Activated CD4-positive, alpha-beta T cell treated with anti-CD3 and anti-CD28 coated beads, Interleukin-2, amount 10 ng/mL, durations not matched to agents 24 days and 14 days (primary cell): ENCODE results near the gene CFAP54. TPM values are rescaled to one million over a fixed set of nuclear protein-coding genes. Genes with fewer than 3 reads are reported as not detected.

Experiments
- DNase-seq: peaks from one replicate; pipeline ENCODE4 v3.0.0; 2022
- H3K27ac Mint-ChIP-seq: one replicate; pipeline ENCODE4 v1.8.0; 2022; ENCODE audit warnings: mild to moderate bottlenecking, mixed read lengths
- H3K27me3 Mint-ChIP-seq: one replicate; pipeline ENCODE4 v1.8.0; 2022; ENCODE audit warnings: mixed read lengths
- H3K36me3 Mint-ChIP-seq: one replicate; pipeline ENCODE4 v1.8.0; 2022; ENCODE audit warnings: low read depth, mild to moderate bottlenecking, mixed read lengths
- H3K4me1 Mint-ChIP-seq: one replicate; pipeline ENCODE4 v1.8.0; 2021; ENCODE audit warnings: mixed read lengths
- H3K4me3 Mint-ChIP-seq: one replicate; pipeline ENCODE4 v1.8.0; 2022; ENCODE audit warnings: mild to moderate bottlenecking, moderate library complexity, mixed read lengths
- H3K9me3 Mint-ChIP-seq: one replicate; pipeline ENCODE4 v1.8.0; 2021; ENCODE audit warnings: mixed read lengths
- intact Hi-C: fragments of 100-400 bp; cut with micrococcal nuclease; formaldehyde crosslinking; loops from one replicate; pipeline ENCODE4 v1.15.1; 2023
- total RNA-seq: library from RNA; stranded (reverse); gene quantifications from 2 replicates; pipeline ENCODE4 v1.2.3, GENCODE V29; 2022

Gene CFAP54
- total RNA-seq, 1 donor from 2014 or later: 0.09 TPM

GRCh38 chr12:96829354-96829753 lies 340.0 kb downstream of the CFAP54 start:
- intact Hi-C loops: no loop called here
- H3K27me3 Mint-ChIP-seq: no peaks in the 10 kb centered on the region
- H3K9me3 Mint-ChIP-seq: no peaks in the 10 kb centered on the region
- H3K36me3 Mint-ChIP-seq: no peaks in the 10 kb centered on the region
- H3K4me1 Mint-ChIP-seq: no peaks in the 10 kb centered on the region
- no peak for DNase-seq
- H3K27ac Mint-ChIP-seq: no peak overlapping the region
- H3K4me3 Mint-ChIP-seq: no peak overlapping the region

GRCh38 chr12:96831346-96831745 lies 342.0 kb downstream of the CFAP54 start:
- Mint-ChIP-seq H3K4me3 (no peak overlapping the region), H3K27me3 (no peaks in the 10 kb centered on the region), H3K4me1 (no peaks in the 10 kb centered on the region), H3K27ac (no peak overlapping the region), H3K9me3 (no peaks in the 10 kb centered on the region), H3K36me3 (no peaks in the 10 kb centered on the region)
- DNase-seq: peak; percentile 43
- intact Hi-C loops: no loop called here

- Mint-ChIP-seq H3K36me3 (no peaks in the 10 kb centered on the region), H3K4me3 (no peak overlapping the region), H3K4me1 (no peaks in the 10 kb centered on the region), H3K27ac (no peak overlapping the region), H3K9me3 (no peaks in the 10 kb centered on the region), H3K27me3 (peaks cover 4% of the 10 kb centered on the region)
- DNase-seq: peak; percentile 29
- intact Hi-C loops: no loop called here
These were observed 356.9 kb downstream of the CFAP54 start for GRCh38 chr12:96846293-96846692.

GRCh38 chr12:96850676-96851075 lies 361.3 kb downstream of the CFAP54 start:
- peak; percentile 25 for DNase-seq
- Mint-ChIP-seq H3K36me3 (no peaks in the 10 kb centered on the region), H3K27me3 (peaks cover 5% of the 10 kb centered on the region), H3K9me3 (no peaks in the 10 kb centered on the region), H3K27ac (no peak overlapping the region), H3K4me3 (no peak overlapping the region), H3K4me1 (no peaks in the 10 kb centered on the region)
- intact Hi-C loops: no loop called here

GRCh38 chr12:96858162-96858561 lies 368.8 kb downstream of the CFAP54 start:
- Mint-ChIP-seq H3K4me1 (no peaks in the 10 kb centered on the region), H3K4me3 (no peak overlapping the region), H3K27ac (no peak overlapping the region), H3K27me3 (peaks cover 12% of the 10 kb centered on the region), H3K9me3 (peaks cover 3% of the 10 kb centered on the region), H3K36me3 (no peaks in the 10 kb centered on the region)
- intact Hi-C loops: no loop called here
- no peak for DNase-seq

GRCh38 chr12:96861656-96862055 lies 372.3 kb downstream of the CFAP54 start:
- Mint-ChIP-seq H3K27me3 (peaks cover 21% of the 10 kb centered on the region), H3K27ac (no peak overlapping the region), H3K9me3 (peaks cover 3% of the 10 kb centered on the region), H3K36me3 (no peaks in the 10 kb centered on the region), H3K4me3 (no peak overlapping the region), H3K4me1 (no peaks in the 10 kb centered on the region)
- no peak for DNase-seq
- intact Hi-C loops: no loop called here

GRCh38 chr12:96862326-96862725 lies 372.9 kb downstream of the CFAP54 start:
- Mint-ChIP-seq H3K27me3 (peaks cover 22% of the 10 kb centered on the region), H3K36me3 (no peaks in the 10 kb centered on the region), H3K27ac (no peak overlapping the region), H3K4me1 (no peaks in the 10 kb centered on the region), H3K4me3 (no peak overlapping the region), H3K9me3 (peaks cover 3% of the 10 kb centered on the region)
- intact Hi-C loops: no loop called here
- DNase-seq: no peak

GRCh38 chr12:96864335-96864734 lies 375.0 kb downstream of the CFAP54 start:
- Mint-ChIP-seq H3K9me3 (no peaks in the 10 kb centered on the region), H3K27me3 (peaks cover 19% of the 10 kb centered on the region), H3K36me3 (no peaks in the 10 kb centered on the region), H3K4me1 (no peaks in the 10 kb centered on the region), H3K27ac (no peak overlapping the region), H3K4me3 (no peak overlapping the region)
- intact Hi-C loops: no loop called here
- peak; percentile 51 for DNase-seq

- no peak overlapping the region for H3K4me3 Mint-ChIP-seq
- intact Hi-C loops: no loop called here
- H3K4me1 Mint-ChIP-seq: no peaks in the 10 kb centered on the region
- H3K27me3 Mint-ChIP-seq: peaks cover 22% of the 10 kb centered on the region
- H3K27ac Mint-ChIP-seq: no peak overlapping the region
- H3K36me3 Mint-ChIP-seq: no peaks in the 10 kb centered on the region
- DNase-seq: peak; percentile 31
- no peaks in the 10 kb centered on the region for H3K9me3 Mint-ChIP-seq
These were observed 377.6 kb downstream of the CFAP54 start for GRCh38 chr12:96866801-96867590.

- intact Hi-C loops: no loop called here
- Mint-ChIP-seq H3K4me3 (no peak overlapping the region), H3K36me3 (no peaks in the 10 kb centered on the region), H3K27ac (no peak overlapping the region), H3K4me1 (no peaks in the 10 kb centered on the region), H3K27me3 (peaks cover 9% of the 10 kb centered on the region), H3K9me3 (no peaks in the 10 kb centered on the region)
- peak; percentile 29 for DNase-seq
These were observed 381.6 kb downstream of the CFAP54 start for GRCh38 chr12:96870946-96871345.

- intact Hi-C loops: no loop called here
- Mint-ChIP-seq H3K9me3 (no peaks in the 10 kb centered on the region), H3K27me3 (peaks cover 12% of the 10 kb centered on the region), H3K36me3 (no peaks in the 10 kb centered on the region), H3K4me1 (no peaks in the 10 kb centered on the region), H3K27ac (no peak overlapping the region), H3K4me3 (no peak overlapping the region)
- DNase-seq: no peak
These were observed 383.6 kb downstream of the CFAP54 start for GRCh38 chr12:96872961-96873360.

- peak; percentile 13 for DNase-seq
- Mint-ChIP-seq H3K4me3 (no peak overlapping the region), H3K27me3 (peaks cover 18% of the 10 kb centered on the region), H3K9me3 (no peaks in the 10 kb centered on the region), H3K36me3 (no peaks in the 10 kb centered on the region), H3K4me1 (no peaks in the 10 kb centered on the region), H3K27ac (no peak overlapping the region)
- intact Hi-C loops: no loop called here
These were observed 384.8 kb downstream of the CFAP54 start for GRCh38 chr12:96874211-96874610.

GRCh38 chr12:96876966-96877365 lies 387.6 kb downstream of the CFAP54 start:
- Mint-ChIP-seq H3K36me3 (no peaks in the 10 kb centered on the region), H3K4me3 (no peak overlapping the region), H3K4me1 (no peaks in the 10 kb centered on the region), H3K27me3 (peaks cover 19% of the 10 kb centered on the region), H3K27ac (no peak overlapping the region), H3K9me3 (no peaks in the 10 kb centered on the region)
- intact Hi-C loops: no loop called here
- peak; percentile 25 for DNase-seq

GRCh38 chr12:96878704-96879103 lies 389.3 kb downstream of the CFAP54 start:
- no peaks in the 10 kb centered on the region for H3K4me1 Mint-ChIP-seq
- no peaks in the 10 kb centered on the region for H3K9me3 Mint-ChIP-seq
- no peak for DNase-seq
- H3K36me3 Mint-ChIP-seq: no peaks in the 10 kb centered on the region
- no peak overlapping the region for H3K27ac Mint-ChIP-seq
- H3K4me3 Mint-ChIP-seq: no peak overlapping the region
- intact Hi-C loops: no loop called here
- peaks cover 20% of the 10 kb centered on the region for H3K27me3 Mint-ChIP-seq

GRCh38 chr12:96879301-96879700 lies 389.9 kb downstream of the CFAP54 start:
- DNase-seq: peak; percentile 49
- no peaks in the 10 kb centered on the region for H3K4me1 Mint-ChIP-seq
- H3K27me3 Mint-ChIP-seq: peaks cover 20% of the 10 kb centered on the region
- H3K27ac Mint-ChIP-seq: no peak overlapping the region
- H3K36me3 Mint-ChIP-seq: no peaks in the 10 kb centered on the region
- intact Hi-C loops: no loop called here
- H3K4me3 Mint-ChIP-seq: no peak overlapping the region
- H3K9me3 Mint-ChIP-seq: no peaks in the 10 kb centered on the region
